ENCODE measurements around the gene SUPT3H.
"Not testable (repeated sequence)": the region's sequence is repeated elsewhere in the genome, so short reads cannot be mapped to it uniquely, and the experiment has no call there.

- TF ChIP-seq EZH2 (IDR thresholded peaks at IDR 0.05); POLR2AphosphoS5 (IDR thresholded peaks at IDR 0.05; ENCODE audit: borderline replicate concordance, low read depth, low read length): not testable (repeated sequence)
These were observed 100.0 kb downstream of the SUPT3H start for GRCh38 chr6:45277741-45278140.

Measured in SK-N-MC (cell line).